Adrenal gland (tissue), 12 donors: ENCODE results near the gene KCNN2. TPM values are rescaled to one million over a fixed set of nuclear protein-coding genes. Genes with fewer than 3 reads are reported as not detected.

Source experiments
- DNase-seq, 7 donors: peaks; one replicate each; pipeline ENCODE4 v3.0.0-alpha.2; 2019 to 2020
- H3K27ac ChIP-seq, 5 donors: fragments of 200-600 bp; sonication (generic) in 4 of 5; 1 replicate in 3 of 5; 2 replicates in 2 of 5; pipeline versions ENCODE4 v1.5.1 to v1.8.0; 2016 to 2020; ENCODE audit warnings: mild to moderate bottlenecking in 1 of 5
- H3K27me3 ChIP-seq: fragments of 200-600 bp; 2 replicates; pipeline ENCODE4 v1.8.0; 2021
- H3K36me3 ChIP-seq, 2 donors: fragments of 200-600 bp; replicated peaks in 1 of 2; 1 replicate in 1 of 2; 2 replicates in 1 of 2; pipeline versions ENCODE4 v1.5.1 to v1.8.0; 2018 to 2022
- H3K4me1 ChIP-seq, 2 donors: fragments of 200-600 bp; replicated peaks in 1 of 2; 1 replicate in 1 of 2; 2 replicates in 1 of 2; pipeline versions ENCODE4 v1.5.1 to v1.8.0; 2018 to 2021
- H3K4me3 ChIP-seq, 4 donors: fragments of 200-600 bp; sonication (generic) in 3 of 4; one replicate each; pipeline ENCODE4 v1.5.1; 2016 to 2018
- H3K9me3 ChIP-seq, 3 donors: fragments of 200-600 bp; sonication (generic) in 1 of 3; replicated peaks in 1 of 3; 1 replicate in 2 of 3; 2 replicates in 1 of 3; pipeline versions ENCODE4 v1.5.1 to v1.8.0; 2016 to 2021
- CTCF ChIP-seq, 6 experiments: fragments of 450-650 bp in 4 of 6; fragments of 200-600 bp in 2 of 6; sonication (generic) in 1 of 6; IDR thresholded peaks; 1 replicate in 5 of 6; 2 replicates in 1 of 6; pipeline versions ENCODE4 v1.5.1 to v1.8.0; 2016 to 2021; ENCODE audit warnings: antibody characterized with exemption in 6 of 6, mild to moderate bottlenecking in 2 of 6, moderate library complexity in 1 of 6
- POLR2A ChIP-seq, 2 donors: fragments of 450-650 bp; IDR thresholded peaks; one replicate each; pipeline ENCODE4 v1.6.1; 2017; ENCODE audit warnings: antibody characterized with exemption in 2 of 2, mild to moderate bottlenecking in 2 of 2, moderate library complexity in 1 of 2
- WGBS, 4 donors: extraction: QIAGEN DNeasy Blood & Tissue Kit in 2 of 4; methylation state at CpG; one replicate each; pipeline versions ENCODE4 v1.1.5 to v1.1.7; 2013 to 2017; 5-methylcytosine and 5-hydroxymethylcytosine counted together
- intact Hi-C, 2 donors: fragments of 100-400 bp; cut with DNase I; formaldehyde crosslinking; loops; one replicate each; pipeline versions ENCODE4 v1.14.1 to v1.15.0; 2022 to 2023
- polyA plus RNA-seq, 3 donors: library from polyadenylated mRNA; stranded (reverse); fragments of 200-250 nt in 2 of 3; fragments of 350-450 nt in 1 of 3; fragmentation: Illumina TruSeq in 1 of 3; extraction: RNeasy Lipid Tissue Mini Kit (QIAGEN cat#74804) in 1 of 3; gene quantifications; one replicate each; pipeline ENCODE4 v1.2.3, GENCODE V29; 2013 to 2014
- total RNA-seq, 9 donors: library from RNA; depleted of rRNA in 4 of 9; stranded (reverse); fragments of >200 nt in 4 of 9; fragments of 120-200 nt in 1 of 9; fragmentation: NEBNext Ultra II Directional in 1 of 9; extraction: Animal tissue kit (Norgen Biotek cat#: 25700) in 1 of 9; gene quantifications; one replicate each; pipeline versions ENCODE4 v1.1.0 to v1.2.4, GENCODE V29; 2013 to 2023
- donor health status: healthy with polysubstance abuse.
- donor health status: Bipolar disorder and iron deficiency.
- donor health status: DM: yes; HTN: yes; CAD: no.
- donor health status: DM: no; HTN: no; CAD: no.
- donor health status: DM: no; HTN: no; CAD: no.
- donor health status: DM: yes; HTN: yes; CAD: no.

KCNN2 gene
- total and polyA plus RNA-seq, 12 donors, result 18.5 to 184 (median 44.7) TPM

DNA sequence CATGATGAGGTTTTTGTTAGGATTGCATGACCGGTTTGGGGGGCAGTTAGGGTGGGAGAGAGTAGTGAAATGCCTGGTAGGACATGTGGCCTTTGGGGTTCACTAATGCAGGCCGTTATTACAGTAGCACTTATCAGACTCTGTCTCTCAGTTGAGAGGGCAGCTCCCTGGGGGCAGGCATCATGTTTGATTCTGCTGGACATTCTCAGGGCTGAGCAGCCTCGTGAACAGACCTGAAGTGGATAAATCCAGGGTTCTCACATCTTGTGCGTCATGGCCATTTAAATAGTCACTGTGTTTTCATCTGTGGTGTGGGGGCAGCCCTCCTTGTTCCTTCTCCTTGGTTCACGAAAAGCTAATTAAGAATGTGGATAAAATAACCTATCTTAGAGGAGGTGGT lies 18.9 kb downstream of the KCNN2 start:
- Histone ChIP-seq H3K36me3 (no peaks in the 10 kb centered on the region), H3K27ac (peak overlapping the region in 1 of 5 donors; percentile 22), H3K4me3 (no peak overlapping the region), H3K4me1 (peaks cover 0 to 7% of the 10 kb centered on the region in 2 donors), H3K27me3 (no peaks in the 10 kb centered on the region), H3K9me3 (no peaks in the 10 kb centered on the region)
- 58 to 84% (median 70%) methylated on average over 5 of the region's 5 CpGs for WGBS, 4 donors
- TF ChIP-seq CTCF (IDR thresholded peaks at IDR 0.05), result no peak
- no peak for TF ChIP-seq POLR2A (IDR thresholded peaks at IDR 0.05)
- no peak for DNase-seq
- intact Hi-C loops, result no loop called here

GRCh38 chr5:114387433-114387832 lies 25.6 kb downstream of the KCNN2 start:
- Histone ChIP-seq H3K4me3 (no peak overlapping the region), H3K36me3 (no peaks in the 10 kb centered on the region), H3K27ac (peak overlapping the region in 4 of 5 donors; percentile 46 to 64 (median 56)), H3K27me3 (no peaks in the 10 kb centered on the region), H3K4me1 (peaks cover 0 to 33% of the 10 kb centered on the region in 2 donors), H3K9me3 (no peaks in the 10 kb centered on the region)
- intact Hi-C loops, result no loop called here
- 30 to 50% (median 35%) methylated on average over 1 of the region's 1 CpG for WGBS, 4 donors
- DNase-seq, result peak in 1 of 7 donors; percentile 28
- no peak for TF ChIP-seq CTCF (IDR thresholded peaks at IDR 0.05)
- TF ChIP-seq POLR2A (IDR thresholded peaks at IDR 0.05), result no peak

DNA sequence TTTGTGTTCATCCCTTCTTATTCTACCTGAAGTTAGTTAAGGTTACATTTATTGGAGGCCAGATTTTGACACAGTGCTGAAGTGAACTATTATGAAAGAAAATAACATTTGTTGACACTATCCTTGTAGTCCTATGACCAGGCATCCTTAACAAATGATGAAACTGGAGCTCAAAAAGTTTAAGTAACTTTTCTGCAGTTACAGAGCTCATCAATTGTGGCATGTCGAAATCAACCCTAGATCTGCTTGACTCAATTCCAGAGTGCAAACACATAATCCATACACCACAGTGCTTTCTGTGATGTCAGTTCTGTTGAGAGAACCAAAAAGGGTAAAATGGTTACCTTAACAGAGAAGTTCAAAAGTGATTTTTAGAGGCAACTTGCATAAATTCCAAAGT lies 28.6 kb downstream of the KCNN2 start:
- no peak for TF ChIP-seq POLR2A (IDR thresholded peaks at IDR 0.05)
- TF ChIP-seq CTCF (IDR thresholded peaks at IDR 0.05), result no peak
- Histone ChIP-seq H3K27me3 (no peaks in the 10 kb centered on the region), H3K27ac (no peak overlapping the region), H3K4me3 (no peak overlapping the region), H3K9me3 (no peaks in the 10 kb centered on the region), H3K4me1 (peaks cover 0 to 56% of the 10 kb centered on the region in 2 donors), H3K36me3 (no peaks in the 10 kb centered on the region)
- no peak for DNase-seq
- WGBS, 4 donors, result 77 to 100% (median 91%) methylated on average over 1 of the region's 1 CpG
- intact Hi-C loops, result no loop called here

DNA sequence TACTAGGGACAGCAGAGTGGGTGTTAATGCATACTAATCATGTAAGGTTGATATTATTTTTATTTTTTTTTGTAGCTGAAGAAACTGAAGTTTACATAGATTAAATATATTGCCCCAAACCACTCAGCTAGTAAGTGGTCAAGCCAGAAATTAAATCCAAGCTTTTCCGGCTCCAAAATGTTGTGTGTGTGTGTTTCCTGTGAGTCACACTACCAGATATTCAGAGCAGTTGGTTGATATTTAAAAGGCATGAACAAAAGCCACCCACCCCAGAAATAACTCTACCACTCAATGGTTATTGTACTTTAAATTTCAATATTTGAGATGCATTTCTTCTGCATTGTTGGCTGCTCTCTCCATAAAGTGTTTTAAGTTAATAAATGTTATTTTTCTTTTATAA lies 29.5 kb downstream of the KCNN2 start:
- no peak for DNase-seq
- Histone ChIP-seq H3K27ac (no peak overlapping the region), H3K4me1 (peaks cover 0 to 64% of the 10 kb centered on the region in 2 donors), H3K9me3 (no peaks in the 10 kb centered on the region), H3K36me3 (no peaks in the 10 kb centered on the region), H3K27me3 (no peaks in the 10 kb centered on the region), H3K4me3 (no peak overlapping the region)
- intact Hi-C loops, result no loop called here
- TF ChIP-seq CTCF (IDR thresholded peaks at IDR 0.05) (no peak), POLR2A (IDR thresholded peaks at IDR 0.05) (no peak)
- 52 to 62% (median 55%) methylated on average over 1 of the region's 1 CpG for WGBS, 4 donors
